D341Med (cell line): ENCODE measurements around the gene CERS1.

ENCODE experiments used
- DNase-seq: peaks from one replicate; pipeline ENCODE4 v3.0.0; 2012; ENCODE audit warnings: low spot score

The CERS1 gene

GRCh38 chr19:18870531-18871172 lies 25.3 kb downstream of the CERS1 start:
- DNase-seq, result no peak

DNA sequence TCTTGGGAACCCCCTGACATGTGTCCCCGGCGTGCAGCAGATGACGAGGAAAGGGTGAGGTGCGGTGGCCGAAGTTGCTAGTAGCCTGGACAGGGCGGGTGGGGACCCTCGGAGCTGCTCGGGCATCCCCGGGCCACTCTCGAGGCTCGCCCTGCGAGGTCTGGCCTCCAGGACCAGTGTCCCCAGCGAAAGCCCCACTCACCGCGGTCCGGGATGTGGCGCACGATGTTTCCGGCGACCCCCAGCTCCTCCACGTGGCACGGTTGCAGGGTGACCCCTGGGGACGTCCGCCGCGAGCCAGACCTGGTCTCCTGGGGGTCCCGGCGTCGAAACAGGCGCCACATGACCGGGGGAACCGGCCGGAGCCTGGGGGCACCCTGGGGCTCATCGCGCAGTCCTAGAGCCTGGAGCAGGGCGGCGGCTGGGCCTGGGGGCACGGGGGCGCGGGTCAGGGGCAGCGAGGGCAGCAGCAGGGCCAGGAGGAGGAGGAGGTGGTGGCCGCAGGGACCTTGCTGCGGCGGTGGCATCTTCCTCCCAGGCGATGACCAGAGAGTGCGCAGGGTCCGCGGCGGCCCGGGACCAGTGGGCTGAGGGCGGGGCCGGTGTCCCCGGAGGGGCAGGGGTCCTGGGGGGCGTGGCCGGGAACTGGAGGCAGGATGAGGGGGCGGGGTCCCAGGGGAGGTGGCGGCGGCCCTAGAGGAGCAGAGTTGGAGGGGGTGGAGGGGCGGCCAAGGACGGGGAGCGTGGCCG lies 26.0 kb downstream of the CERS1 start:
- no peak for DNase-seq

GRCh38 chr19:18869023-18869618 lies 26.8 kb downstream of the CERS1 start:
- no peak for DNase-seq

DNA sequence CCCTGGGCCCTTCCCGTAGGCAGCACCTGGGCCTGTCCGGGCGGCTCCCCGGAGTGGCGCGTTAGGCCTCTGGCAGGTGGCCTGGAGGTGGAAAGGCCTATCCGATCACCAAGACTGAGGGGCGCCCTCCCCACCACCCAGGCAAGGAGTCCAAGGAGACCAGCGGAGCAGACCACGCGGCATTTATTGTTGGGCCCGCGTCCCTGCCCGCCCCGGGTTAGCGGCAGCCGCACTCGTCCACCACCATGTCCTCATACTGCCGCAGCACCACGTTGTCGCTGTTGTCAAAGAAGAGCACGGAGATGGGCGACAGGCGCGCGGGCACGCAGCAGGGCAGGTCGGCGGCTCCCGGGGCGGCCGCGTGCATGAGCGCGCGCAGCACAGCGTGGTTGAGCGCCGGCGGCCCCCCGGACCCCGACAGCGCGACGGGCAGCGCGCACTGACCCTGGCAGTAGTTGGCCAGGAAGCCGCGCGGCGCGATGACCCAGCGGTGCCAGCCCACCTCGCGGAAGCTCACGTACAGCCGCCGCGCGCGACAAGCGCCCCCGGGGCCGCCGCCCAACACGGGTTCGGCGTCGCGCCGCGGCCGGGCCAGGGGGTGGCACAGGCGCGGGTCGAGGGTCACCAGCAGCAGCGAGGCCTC lies 27.5 kb downstream of the CERS1 start:
- DNase-seq, result no peak

- DNase-seq, result no peak
Observed at GRCh38 chr19:18867751-18868150, 28.2 kb downstream of the CERS1 start.

- no peak for DNase-seq
Observed at GRCh38 chr19:18867199-18867598, 28.8 kb downstream of the CERS1 start.

GRCh38 chr19:18866800-18867123 lies 29.2 kb downstream of the CERS1 start:
- no peak for DNase-seq

- peak; percentile 95 for DNase-seq
Observed at GRCh38 chr19:18865973-18866799, 29.8 kb downstream of the CERS1 start.

DNA sequence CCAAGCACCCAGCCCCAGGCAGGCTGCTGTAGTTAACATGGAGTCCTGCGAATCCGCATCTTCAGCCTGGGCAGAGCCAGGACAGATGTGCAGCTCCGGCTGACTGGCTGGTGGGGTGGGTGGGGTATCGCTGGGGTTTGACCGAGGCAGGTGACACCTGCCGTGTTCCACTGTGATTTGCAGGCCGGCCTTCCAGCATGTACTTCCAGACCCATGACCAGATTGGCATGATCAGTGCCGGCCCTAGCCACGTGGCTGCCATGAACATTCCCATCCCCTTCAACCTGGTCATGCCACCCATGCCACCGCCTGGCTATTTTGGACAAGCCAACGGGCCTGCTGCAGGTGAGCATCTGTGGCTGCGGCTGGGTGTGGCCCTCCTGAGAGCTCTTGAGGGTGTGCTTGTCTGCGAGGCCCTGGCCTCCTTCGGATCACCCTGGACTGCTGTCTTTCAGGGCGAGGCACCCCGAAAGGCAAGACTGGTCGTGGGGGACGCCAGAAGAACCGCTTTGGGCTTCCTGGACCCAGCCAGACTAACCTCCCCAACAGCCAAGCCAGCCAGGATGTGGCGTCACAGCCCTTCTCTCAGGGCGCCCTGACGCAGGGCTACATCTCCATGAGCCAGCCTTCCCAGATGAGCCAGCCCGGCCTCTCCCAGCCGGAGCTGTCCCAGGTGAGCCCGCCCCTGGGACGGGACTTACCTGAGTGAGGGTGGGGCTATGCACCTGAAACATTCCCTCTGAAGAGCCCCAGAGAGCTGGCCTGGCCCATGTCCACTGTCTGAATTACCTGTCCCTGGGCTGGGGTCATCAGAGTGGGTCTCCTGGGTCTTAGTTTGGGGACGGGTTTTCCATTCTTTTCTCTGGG lies 30.6 kb downstream of the CERS1 start:
- no peak for DNase-seq

DNA sequence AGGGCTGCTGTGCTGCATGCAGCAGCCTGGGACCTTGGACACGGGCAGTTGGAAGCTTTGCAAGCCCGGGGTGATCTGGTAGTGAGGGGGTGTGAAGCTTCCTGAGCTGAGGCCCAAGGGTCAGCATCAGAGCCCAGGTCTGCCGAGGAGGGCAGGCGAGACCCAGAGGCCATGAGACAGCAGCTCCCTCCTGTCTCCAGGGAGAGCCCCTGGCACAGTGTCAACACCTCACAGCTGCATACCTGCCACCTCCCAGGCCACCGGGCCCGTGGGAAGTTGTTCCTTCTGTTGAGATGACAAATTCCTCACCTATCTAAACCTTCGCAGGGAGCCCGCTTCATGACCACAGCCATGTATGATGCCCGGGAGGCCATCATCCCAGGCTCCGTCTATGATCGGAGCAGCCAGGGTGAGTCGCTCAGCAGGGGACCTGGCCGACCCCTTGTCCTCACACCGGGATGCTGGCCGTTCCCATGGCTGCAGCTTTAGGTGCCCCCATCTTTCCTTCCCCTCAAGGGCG lies 32.1 kb downstream of the CERS1 start:
- DNase-seq, result no peak

GRCh38 chr19:18862976-18863842 lies 32.7 kb downstream of the CERS1 start:
- no peak for DNase-seq

DNA sequence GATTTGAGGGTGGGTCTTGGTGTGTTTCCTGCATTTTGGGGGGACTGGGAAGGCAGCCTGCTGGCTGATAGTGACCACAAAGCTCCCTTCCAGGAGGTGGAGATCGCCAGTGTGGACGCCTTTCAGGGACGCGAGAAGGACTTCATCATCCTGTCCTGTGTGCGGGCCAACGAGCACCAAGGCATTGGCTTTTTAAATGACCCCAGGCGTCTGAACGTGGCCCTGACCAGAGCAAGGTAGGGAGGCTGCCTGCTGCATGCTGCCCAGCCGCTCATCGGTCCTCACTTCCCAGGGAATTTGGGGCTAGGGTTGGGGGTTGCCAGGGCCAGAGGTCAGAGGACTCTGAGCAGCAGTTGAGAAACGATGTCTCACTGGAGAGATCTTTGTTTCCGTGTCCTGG lies 34.0 kb downstream of the CERS1 start:
- DNase-seq, result no peak

DNA sequence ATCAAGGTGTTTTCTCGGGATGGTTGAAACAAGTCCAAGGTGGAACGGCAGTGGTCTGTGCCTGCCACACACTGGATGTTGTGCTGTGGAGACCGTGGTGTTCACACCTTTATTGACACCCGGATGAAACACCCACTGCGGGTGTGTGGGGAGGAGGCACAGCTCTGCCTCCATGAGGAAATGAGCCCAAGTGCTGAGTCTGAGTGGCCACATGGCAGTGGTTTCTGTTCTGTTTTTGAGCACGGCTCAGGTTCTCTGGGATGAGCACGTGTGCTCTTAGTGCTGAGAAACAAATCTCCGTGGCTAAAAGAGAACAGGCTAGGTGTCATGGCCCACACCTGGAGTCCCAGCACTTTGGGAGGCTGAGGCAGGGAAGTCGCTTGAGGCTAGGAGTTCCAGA lies 34.7 kb downstream of the CERS1 start:
- no peak for DNase-seq

GRCh38 chr19:18860725-18861124 lies 35.2 kb downstream of the CERS1 start:
- DNase-seq, result no peak

DNA sequence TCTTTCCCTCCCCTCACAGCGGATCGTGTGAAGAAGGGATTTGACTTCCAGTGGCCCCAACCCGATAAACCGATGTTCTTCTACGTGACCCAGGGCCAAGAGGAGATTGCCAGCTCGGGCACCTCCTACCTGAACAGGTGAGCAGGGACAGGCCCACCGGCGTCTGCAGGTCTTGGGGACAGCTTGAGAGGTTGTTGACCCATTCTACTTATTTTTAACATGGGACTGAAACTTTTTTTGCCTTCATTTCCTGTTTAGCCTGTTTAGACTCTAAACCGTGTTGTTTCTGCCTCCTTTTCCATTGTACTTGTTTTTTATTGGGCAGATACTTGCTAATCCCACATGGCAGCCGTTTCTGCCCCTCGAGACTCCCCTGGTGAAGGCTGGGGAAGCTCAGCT lies 35.7 kb downstream of the CERS1 start:
- DNase-seq, result no peak

DNA sequence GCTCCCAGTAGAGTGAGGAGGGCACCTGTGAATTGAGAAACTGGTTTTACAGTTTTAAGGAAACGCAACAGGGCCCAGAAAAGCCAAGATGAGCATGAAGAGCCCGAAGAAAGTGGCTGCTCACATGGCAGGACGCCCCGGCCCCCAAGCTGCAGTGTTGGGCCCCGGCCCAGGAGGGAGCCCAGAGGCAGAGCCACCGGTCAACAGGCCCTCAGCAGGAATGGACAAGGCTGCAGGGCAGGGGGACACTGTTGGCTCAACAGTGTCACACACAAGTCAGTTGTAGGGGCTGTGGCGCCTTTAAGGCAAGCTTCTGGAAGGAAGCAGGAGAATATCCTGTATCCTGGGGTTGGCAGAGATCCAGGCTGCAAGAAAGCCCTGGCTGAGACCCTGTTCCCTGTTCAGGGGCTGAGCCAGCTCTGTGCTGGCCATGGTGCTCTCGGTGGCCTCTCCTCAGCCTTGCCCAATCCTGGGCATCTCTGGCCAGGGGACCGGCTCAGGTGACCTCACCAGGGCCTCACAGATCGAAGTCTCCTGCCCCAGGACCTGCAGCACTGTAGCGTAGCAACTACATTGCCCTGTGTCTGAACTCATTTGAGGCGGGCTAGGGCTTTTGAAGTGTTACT lies 36.2 kb downstream of the CERS1 start:
- DNase-seq, result no peak

DNA sequence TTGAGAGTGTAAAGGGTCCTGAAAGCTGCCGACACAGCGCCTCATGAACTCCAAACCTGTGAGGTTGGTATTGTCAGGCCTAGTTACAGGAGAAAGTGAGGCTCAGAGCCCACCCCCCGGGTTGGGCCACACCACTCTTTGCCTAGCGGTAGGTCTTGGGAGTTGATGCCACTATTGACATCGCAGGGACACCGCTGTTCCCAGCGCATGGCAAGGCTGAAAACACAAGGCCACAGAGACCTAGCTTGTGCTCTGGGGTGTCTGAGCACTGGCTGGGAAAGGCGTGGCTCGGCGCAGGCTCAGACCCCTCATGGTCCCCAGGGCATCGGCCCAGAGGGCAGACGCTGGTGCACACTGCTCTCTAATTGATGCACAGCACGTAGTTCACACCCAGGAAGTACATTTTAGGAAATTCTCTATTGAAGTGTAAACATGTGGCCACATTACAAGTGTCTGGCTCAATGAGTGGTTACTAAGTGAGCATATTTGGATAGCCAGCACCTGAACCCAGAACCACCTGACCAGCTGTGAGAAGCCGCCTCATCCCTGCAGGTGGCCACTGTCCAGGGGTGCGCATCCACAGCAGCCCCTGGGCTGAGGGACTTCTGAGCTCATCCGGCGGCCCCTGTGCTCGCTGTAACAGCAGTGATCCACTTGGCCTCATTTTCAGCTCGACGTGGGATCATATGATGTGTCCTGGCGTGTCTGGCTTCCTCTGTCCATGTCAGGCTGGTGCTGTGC lies 36.9 kb downstream of the CERS1 start:
- no peak for DNase-seq

DNA sequence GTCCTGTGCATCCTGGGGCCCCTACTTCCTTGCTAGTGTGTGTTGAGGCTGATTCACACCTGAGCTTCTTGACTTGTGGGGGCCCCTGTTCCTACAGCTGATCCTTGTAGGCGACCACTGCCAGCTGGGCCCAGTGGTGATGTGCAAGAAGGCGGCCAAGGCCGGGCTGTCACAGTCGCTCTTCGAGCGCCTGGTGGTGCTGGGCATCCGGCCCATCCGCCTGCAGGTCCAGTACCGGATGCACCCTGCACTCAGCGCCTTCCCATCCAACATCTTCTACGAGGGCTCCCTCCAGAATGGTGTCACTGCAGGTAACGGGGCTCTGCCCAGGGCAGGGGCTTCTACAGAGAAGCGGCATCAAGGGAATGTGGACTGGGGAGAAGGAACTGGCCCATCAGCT lies 38.7 kb downstream of the CERS1 start:
- DNase-seq, result no peak
